ENCODE results near the gene MCRS1.

DNA sequence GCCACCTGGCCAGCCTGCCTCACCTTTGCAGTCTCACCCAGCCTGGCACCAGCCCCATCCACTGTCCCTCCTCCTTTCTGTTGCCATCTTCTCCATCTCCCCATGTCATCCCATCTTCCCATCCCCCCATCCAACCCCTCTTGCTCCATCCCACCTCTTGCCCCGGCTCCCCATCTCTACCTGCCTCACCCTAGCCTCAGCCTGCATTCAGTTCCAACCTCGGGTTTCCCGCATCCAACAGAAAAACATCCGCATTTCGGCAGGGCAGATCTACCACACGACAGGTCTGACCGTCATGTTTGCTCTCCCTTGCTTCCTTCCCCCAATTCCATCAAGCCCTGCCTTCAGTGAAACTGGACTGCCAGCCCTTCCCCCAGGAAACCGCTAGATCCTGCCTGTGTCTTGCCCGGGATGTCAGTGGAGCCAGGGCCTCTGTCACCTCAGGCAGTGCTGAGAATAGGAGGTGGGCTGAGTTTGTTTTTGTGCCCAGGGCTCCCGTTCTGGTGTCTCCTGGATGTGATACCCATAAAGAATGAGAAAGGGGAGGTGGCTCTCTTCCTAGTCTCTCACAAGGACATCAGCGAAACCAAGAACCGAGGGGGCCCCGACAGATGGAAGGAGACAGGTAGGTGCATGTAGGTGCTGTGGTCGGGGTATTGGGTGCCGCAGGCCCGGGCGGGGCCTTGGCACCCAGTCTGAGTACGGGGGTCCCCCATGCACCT is 26.6 kb downstream of the MCRS1 start:
- TF ChIP-seq CTCF (conservative IDR thresholded peaks at IDR 0.05) = no peak
- no peak for TF ChIP-seq EZH2 (IDR thresholded peaks at IDR 0.05; ENCODE audit: low read depth)

All from PC-9 (cell line).